ENCODE measurements around the gene EIF3L. TPM values are rescaled to one million over a fixed set of nuclear protein-coding genes. Genes with fewer than 3 reads are reported as not detected.
A peak's percentile ranks its signal among the peaks of the same experiment; 100 is the strongest.

EIF3L gene
- total and polyA plus RNA-seq, 2 of the 8 experiments (the other 6 are each of a cell fraction or from before 2014, with no cell fraction given) = 639 to 886 TPM

GRCh38 chr22:37819105-37819433 lies 30.1 kb upstream of the EIF3L start (continued):
- TF ChIP-seq, protein P1, sequence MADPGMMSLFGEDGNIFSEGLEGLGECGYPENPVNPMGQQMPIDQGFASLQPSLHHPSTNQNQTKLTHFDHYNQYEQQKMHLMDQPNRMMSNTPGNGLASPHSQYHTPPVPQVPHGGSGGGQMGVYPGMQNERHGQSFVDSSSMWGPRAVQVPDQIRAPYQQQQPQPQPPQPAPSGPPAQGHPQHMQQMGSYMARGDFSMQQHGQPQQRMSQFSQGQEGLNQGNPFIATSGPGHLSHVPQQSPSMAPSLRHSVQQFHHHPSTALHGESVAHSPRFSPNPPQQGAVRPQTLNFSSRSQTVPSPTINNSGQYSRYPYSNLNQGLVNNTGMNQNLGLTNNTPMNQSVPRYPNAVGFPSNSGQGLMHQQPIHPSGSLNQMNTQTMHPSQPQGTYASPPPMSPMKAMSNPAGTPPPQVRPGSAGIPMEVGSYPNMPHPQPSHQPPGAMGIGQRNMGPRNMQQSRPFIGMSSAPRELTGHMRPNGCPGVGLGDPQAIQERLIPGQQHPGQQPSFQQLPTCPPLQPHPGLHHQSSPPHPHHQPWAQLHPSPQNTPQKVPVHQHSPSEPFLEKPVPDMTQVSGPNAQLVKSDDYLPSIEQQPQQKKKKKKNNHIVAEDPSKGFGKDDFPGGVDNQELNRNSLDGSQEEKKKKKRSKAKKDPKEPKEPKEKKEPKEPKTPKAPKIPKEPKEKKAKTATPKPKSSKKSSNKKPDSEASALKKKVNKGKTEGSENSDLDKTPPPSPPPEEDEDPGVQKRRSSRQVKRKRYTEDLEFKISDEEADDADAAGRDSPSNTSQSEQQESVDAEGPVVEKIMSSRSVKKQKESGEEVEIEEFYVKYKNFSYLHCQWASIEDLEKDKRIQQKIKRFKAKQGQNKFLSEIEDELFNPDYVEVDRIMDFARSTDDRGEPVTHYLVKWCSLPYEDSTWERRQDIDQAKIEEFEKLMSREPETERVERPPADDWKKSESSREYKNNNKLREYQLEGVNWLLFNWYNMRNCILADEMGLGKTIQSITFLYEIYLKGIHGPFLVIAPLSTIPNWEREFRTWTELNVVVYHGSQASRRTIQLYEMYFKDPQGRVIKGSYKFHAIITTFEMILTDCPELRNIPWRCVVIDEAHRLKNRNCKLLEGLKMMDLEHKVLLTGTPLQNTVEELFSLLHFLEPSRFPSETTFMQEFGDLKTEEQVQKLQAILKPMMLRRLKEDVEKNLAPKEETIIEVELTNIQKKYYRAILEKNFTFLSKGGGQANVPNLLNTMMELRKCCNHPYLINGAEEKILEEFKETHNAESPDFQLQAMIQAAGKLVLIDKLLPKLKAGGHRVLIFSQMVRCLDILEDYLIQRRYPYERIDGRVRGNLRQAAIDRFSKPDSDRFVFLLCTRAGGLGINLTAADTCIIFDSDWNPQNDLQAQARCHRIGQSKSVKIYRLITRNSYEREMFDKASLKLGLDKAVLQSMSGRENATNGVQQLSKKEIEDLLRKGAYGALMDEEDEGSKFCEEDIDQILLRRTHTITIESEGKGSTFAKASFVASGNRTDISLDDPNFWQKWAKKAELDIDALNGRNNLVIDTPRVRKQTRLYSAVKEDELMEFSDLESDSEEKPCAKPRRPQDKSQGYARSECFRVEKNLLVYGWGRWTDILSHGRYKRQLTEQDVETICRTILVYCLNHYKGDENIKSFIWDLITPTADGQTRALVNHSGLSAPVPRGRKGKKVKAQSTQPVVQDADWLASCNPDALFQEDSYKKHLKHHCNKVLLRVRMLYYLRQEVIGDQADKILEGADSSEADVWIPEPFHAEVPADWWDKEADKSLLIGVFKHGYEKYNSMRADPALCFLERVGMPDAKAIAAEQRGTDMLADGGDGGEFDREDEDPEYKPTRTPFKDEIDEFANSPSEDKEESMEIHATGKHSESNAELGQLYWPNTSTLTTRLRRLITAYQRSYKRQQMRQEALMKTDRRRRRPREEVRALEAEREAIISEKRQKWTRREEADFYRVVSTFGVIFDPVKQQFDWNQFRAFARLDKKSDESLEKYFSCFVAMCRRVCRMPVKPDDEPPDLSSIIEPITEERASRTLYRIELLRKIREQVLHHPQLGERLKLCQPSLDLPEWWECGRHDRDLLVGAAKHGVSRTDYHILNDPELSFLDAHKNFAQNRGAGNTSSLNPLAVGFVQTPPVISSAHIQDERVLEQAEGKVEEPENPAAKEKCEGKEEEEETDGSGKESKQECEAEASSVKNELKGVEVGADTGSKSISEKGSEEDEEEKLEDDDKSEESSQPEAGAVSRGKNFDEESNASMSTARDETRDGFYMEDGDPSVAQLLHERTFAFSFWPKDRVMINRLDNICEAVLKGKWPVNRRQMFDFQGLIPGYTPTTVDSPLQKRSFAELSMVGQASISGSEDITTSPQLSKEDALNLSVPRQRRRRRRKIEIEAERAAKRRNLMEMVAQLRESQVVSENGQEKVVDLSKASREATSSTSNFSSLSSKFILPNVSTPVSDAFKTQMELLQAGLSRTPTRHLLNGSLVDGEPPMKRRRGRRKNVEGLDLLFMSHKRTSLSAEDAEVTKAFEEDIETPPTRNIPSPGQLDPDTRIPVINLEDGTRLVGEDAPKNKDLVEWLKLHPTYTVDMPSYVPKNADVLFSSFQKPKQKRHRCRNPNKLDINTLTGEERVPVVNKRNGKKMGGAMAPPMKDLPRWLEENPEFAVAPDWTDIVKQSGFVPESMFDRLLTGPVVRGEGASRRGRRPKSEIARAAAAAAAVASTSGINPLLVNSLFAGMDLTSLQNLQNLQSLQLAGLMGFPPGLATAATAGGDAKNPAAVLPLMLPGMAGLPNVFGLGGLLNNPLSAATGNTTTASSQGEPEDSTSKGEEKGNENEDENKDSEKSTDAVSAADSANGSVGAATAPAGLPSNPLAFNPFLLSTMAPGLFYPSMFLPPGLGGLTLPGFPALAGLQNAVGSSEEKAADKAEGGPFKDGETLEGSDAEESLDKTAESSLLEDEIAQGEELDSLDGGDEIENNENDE (IDR thresholded peaks at IDR 0.05; ENCODE audit: insufficient replicate concordance, low read length) = no peak
- TF ChIP-seq TEAD4 (IDR thresholded peaks at IDR 0.05; ENCODE audit: low read depth, low read length) = no peak
- TF ChIP-seq CBX5 (IDR thresholded peaks at IDR 0.05; ENCODE audit: low read depth, low read length) = no peak
- no peak for TF ChIP-seq FOSL1 (IDR thresholded peaks at IDR 0.05; ENCODE audit: insufficient read depth, low read depth, low read length)
- 0 out of 4 replicates have a peak, but pooled peaks of 1 of the 2 experiments have one; percentile 4 for TF ChIP-seq SIN3A (conservative IDR thresholded peaks at IDR 0.05 in 1 of 2, IDR thresholded peaks at IDR 0.05 in 1 of 2; ENCODE audit: low read depth in 1 of 2, low read length in 2 of 2)
- TF ChIP-seq SAP30 (IDR thresholded peaks at IDR 0.05; ENCODE audit: insufficient read depth, insufficient replicate concordance, low read length) = no peak
- TF ChIP-seq CTCF (IDR thresholded peaks at IDR 0.05; ENCODE audit: control extremely low read depth in 1 of 3, insufficient read depth in 1 of 3, low read depth in 1 of 3, low read length in 3 of 3) = no peak
